Measurements from ENCODE around the gene SETD1B.

GRCh38 chr12:121766290-121767039, 37.3 kb upstream of the SETD1B start:
- TF ChIP-seq POLR2A (IDR thresholded peaks at IDR 0.05) (no peak), CTCF (IDR thresholded peaks at IDR 0.05) (no peak)
